HG03571 (cell line): ENCODE results near the gene KCNH4.

Experiments
- ATAC-seq: cut with Tn5 transposase; IDR thresholded peaks from one replicate; pipeline ENCODE4 v1.9.1; 2021; ENCODE audit not compliant: unreplicated experiment

KCNH4 gene

GRCh38 chr17:42120161-42120769, 60.7 kb downstream of the KCNH4 start:
- no peak for ATAC-seq

GRCh38 chr17:42119301-42119700, 61.6 kb downstream of the KCNH4 start:
- ATAC-seq, result no peak

GRCh38 chr17:42118545-42118944, 62.4 kb downstream of the KCNH4 start:
- no peak for ATAC-seq

- no peak for ATAC-seq
These were observed 62.8 kb downstream of the KCNH4 start for GRCh38 chr17:42118126-42118510.

- no peak for ATAC-seq
These were observed 63.4 kb downstream of the KCNH4 start for GRCh38 chr17:42117397-42118125.

GRCh38 chr17:42116705-42117396, 64.1 kb downstream of the KCNH4 start:
- no peak for ATAC-seq

- no peak for ATAC-seq
These were observed 66.8 kb downstream of the KCNH4 start for GRCh38 chr17:42114118-42114517.

- ATAC-seq, result no peak
These were observed 67.5 kb downstream of the KCNH4 start for GRCh38 chr17:42113293-42114069.

- ATAC-seq, result peak; percentile 57
These were observed 68.3 kb downstream of the KCNH4 start, which contains the start of gene DHX58 for GRCh38 chr17:42112552-42113176. Gene DHX58 (minus strand): TSS chr17:42112714. CDS start chr17:42111892, 822 bp downstream.

- ATAC-seq, result peak; percentile 7
These were observed 68.9 kb downstream of the KCNH4 start for GRCh38 chr17:42111871-42112551.

- no peak for ATAC-seq
These were observed 69.7 kb downstream of the KCNH4 start for GRCh38 chr17:42111265-42111636.

- no peak for ATAC-seq
These were observed 70.4 kb downstream of the KCNH4 start for GRCh38 chr17:42110301-42111264.

- no peak for ATAC-seq
These were observed 71.9 kb downstream of the KCNH4 start for GRCh38 chr17:42109086-42109485.

- ATAC-seq, result peak; percentile 59
These were observed 73.1 kb downstream of the KCNH4 start for GRCh38 chr17:42107597-42108576.

GRCh38 chr17:42107124-42107523, 73.8 kb downstream of the KCNH4 start:
- ATAC-seq, result no peak
